GM11168 (cell line): ENCODE data around the gene GSDMA.
"Not testable (repeated sequence)": the region's sequence is repeated elsewhere in the genome, so short reads cannot be mapped to it uniquely, and the experiment has no call there.

Experiments used
- in situ Hi-C: fragments of 300-500 bp; cut with MboI; formaldehyde crosslinking; loops from one replicate; pipeline ENCODE4 v1.12.0; 2022; ENCODE audit warnings: low sequenced_read_pairs; ENCODE audit not compliant: unreplicated experiment

The GSDMA gene

GRCh38 chr17:39928858-39929645 is 33.8 kb upstream of the GSDMA start:
- in situ Hi-C loops, result no loop called here

DNA sequence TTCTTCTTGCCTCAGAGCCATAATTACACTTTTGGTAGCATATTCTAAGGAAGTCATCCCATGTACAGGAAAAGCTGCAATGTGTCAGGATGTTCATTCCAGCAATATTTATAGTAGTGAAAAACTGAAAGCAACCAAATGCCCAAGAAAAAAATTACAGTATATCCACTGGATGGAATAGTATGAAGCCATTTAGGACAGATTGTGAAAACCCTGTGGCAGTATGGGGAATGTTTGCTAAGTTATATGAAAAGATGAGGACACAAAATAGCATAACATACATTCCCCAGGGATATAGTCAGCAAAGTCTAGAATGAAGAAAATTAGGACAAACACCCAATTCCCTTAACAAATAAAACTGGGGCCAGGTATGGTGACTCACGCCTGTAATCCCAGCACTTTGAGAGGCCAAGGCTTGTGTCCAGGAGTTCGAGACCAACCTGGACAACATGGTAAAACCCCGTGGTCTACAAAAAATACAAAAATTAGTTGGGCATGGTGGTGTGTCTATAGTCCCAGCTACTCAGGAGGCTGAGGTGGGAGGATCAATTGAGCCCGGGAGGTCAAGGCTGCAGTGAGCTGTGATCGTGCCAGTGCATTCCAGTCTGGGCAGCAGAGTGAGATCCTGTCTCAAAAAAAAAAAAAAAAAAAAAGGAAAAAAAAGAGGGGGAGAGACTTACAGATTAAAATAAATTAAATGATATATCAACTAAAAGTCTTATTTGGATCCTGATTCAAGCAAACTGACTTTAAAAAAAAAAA is 33.0 kb upstream of the GSDMA start:
- in situ Hi-C loops, result no loop called here

DNA sequence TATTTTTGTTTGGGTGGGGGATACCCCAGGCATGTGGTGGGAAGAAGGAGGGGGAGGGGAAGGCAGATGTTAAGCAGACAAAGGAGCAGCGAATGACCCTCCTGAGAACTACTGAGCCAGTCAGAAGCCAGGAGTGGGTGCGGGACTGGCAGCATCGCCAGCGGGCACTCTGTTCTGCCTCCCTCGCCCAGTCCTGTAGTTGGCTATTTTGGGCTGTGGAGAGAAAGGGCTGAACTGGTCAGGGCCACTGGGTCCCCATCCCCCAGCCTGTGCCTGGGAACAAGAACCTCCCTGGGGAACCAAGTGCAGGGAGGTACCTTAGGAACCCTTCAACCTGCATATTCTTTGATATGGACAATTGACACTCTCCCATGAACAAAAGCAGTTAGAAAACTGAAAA is 28.9 kb upstream of the GSDMA start:
- in situ Hi-C loops, result no loop called here

- in situ Hi-C loops, result no loop called here
These were observed 28.5 kb upstream of the GSDMA start for GRCh38 chr17:39934324-39934723.

- in situ Hi-C loops, result no loop called here
These were observed 26.9 kb upstream of the GSDMA start for GRCh38 chr17:39935909-39936308.

- in situ Hi-C loops, result no loop called here
These were observed 25.4 kb upstream of the GSDMA start for GRCh38 chr17:39937447-39937846.

GRCh38 chr17:39938140-39938869 is 24.5 kb upstream of the GSDMA start:
- in situ Hi-C loops, result no loop called here

GRCh38 chr17:39939106-39939505 is 23.7 kb upstream of the GSDMA start:
- in situ Hi-C loops, result no loop called here

DNA sequence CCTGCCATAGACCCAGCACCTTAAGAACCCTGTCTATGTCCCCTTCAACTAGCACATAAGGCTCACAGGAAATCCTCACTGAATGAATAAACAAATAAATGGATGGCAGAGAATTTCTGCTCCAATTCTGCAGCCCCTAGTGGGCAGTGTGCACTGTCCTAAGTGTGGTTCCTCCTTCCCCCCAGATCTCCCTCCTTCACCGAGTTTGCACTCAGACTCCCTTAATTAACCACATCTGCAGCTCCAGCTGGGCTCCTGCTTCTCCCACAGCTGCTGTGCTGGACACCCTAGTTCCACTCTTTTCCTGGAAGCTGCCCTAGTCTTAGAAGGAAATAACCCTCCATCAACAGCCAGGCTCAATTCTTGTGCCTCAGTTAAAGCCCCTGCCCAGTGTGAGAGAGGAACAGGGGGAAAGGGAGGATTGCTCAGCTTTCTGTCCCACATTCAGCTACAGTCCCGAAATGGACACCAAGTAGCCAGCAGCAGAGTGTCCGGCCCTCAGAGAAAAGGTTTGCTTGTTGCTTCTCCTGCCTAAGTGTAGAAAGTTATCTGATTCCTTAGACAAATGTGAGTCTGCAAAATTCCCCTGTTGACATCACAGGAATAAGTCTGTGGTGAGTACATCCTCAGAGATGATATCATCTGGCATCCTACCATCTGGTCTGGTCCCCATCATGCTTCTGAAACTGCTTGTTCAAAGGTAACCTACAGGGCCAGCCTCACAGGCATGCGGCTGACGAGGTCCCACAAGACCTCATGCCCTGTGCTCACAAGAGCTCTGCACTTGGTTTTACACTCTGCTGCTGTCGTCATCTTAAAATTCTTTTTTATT is 23.0 kb upstream of the GSDMA start:
- in situ Hi-C loops, result no loop called here

GRCh38 chr17:39943702-39944392 is 19.0 kb upstream of the GSDMA start:
- in situ Hi-C loops, result no loop called here

DNA sequence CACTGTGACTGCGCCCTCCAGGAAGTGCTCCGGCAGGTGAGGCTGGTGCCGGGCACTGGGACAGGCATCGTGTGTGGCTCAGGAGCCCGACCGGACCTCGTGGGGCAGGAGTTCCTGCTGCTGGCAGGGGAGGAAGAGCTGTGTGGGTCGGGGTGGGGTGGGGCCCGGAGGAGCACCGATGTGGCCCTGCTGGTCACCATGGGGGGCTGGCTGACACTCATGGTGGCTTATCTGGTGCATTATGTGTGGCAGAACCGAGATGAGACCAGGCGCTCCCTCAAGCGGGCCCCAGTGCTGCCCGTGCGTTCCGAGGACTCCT is 18.5 kb upstream of the GSDMA start:
- in situ Hi-C loops, result no loop called here

- in situ Hi-C loops, result no loop called here
These were observed 16.1 kb upstream of the GSDMA start for GRCh38 chr17:39946551-39947330.

DNA sequence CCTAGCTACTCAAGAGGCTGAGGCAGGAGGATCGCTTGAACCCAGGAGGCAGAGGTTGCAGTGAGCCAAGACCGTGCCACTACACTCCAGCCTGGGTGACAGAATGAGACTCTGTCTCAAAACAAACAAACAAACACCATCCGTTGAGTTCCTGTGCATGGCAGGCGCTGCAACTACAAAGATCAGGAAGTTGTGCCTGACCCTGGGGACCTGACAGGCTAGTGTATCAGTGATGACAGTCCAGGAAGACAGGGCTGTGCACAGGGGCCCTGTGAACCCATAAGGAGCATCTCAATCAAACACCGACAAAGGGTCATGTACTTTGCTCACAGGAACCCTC is 14.3 kb upstream of the GSDMA start:
- in situ Hi-C loops, result not testable (repeated sequence)

- in situ Hi-C loops, result no loop called here
These were observed 13.8 kb upstream of the GSDMA start for GRCh38 chr17:39949028-39949427.

DNA sequence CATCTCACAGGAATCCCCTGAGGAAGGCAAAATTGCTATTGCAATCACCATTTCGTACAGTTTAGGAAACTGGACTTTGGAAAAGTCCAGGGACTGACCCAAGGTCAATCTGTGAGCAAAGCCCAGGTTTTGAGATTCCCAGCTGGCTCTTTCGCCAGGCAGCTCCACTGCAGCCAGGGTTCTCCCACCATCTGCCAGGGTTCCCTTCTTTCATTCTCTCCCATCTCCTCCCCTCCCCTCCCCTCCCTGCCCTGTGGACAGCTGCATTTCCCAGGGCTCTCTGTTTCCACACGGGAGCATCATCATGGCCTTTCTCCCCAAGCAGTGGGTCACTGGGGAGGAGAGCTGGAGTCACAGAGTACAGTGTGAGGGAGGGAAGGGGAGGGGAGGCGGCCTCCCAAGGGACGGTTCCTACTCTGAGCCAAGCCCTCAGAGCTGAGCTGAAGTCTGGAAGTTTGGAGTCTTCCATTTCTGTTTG is 11.9 kb upstream of the GSDMA start:
- in situ Hi-C loops, result no loop called here

DNA sequence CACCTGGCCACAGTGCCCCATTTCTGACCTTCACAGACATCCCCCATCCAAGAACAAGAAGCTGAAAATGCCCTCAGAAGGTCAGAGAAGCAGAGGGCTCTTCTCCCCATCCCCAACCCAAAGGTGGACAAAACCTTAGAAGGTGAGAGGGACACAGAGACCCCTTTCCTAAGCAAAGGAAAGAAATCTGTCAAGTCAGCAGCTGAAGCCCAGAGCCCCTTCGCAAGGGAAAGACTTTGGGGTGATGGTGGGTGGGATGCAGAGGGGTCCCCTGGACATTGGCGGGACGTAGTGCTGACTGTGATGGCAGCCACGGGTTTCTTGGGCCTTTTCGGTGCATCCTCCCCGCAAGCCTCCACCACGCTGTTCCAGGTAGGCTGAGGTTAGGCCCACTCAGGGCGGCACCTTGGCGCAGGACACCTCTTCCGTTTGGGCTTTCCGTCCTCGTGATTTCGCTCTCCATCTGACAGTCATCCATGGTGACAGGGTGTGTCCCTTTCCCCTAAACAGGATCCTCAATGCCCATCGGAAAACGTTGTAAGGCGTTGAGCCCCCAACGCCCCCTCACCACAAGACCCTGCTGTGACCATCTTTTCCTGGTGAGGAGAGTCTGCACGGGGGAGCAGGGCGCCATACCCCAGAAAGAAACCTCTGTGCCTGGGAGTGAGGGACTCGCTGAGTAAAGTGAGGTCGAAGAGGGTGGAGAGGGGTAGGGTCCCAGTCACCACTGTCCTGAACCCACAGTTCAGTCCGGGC is 10.7 kb upstream of the GSDMA start:
- in situ Hi-C loops, result no loop called here

- in situ Hi-C loops, result no loop called here
These were observed 9.9 kb upstream of the GSDMA start for GRCh38 chr17:39952680-39953470.

DNA sequence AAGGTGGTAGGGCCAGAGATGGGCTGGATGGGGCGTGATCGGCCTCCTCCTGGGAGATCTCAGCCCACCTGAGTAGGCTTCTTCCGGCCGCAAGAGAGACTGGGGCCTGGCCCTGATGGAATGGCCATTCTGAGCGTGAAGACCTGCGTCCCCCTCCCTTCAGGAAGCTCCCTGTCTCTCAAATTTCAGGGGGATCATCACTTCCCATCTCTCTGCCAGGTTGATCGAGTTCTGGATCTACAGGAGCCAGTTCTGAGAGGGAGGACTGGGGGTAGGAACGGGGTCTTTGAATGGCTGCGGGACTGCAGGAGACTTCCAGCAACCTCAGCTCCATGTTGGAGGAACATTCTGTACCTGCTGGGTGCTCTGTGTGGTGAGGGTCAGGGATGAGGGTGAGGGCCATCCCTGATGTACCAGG is 9.3 kb upstream of the GSDMA start:
- in situ Hi-C loops, result no loop called here
